GM18907 (cell line): ENCODE results near the gene NEIL1.

Experiments
- ATAC-seq: cut with Tn5 transposase; IDR thresholded peaks from one replicate; pipeline ENCODE4 v1.9.1; 2021; ENCODE audit warnings: mild to moderate bottlenecking, moderate library complexity; ENCODE audit not compliant: unreplicated experiment

The NEIL1 gene

DNA sequence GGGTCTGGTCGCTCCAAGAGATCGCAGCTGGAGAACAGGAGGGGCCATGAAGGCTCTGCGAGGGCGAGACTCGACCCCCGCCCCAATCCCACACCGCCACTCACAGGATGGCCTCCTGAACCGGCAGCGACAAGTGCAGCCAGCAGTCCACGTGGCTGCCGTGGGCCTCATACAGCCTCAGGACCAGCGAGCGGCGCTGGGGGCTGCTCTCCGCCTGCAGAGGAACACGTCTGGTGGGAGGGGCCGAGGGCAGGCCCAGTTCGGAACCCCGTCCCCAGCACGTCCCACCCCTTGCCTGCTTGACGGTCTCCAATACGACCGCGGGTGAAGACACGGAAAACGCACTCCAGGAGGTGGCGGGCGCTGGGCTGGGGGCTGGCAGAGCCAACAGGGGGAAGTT is 9.2 kb downstream of the NEIL1 start:
- no peak for ATAC-seq

GRCh38 chr15:75356517-75356916 is 9.7 kb downstream of the NEIL1 start:
- ATAC-seq = no peak

DNA sequence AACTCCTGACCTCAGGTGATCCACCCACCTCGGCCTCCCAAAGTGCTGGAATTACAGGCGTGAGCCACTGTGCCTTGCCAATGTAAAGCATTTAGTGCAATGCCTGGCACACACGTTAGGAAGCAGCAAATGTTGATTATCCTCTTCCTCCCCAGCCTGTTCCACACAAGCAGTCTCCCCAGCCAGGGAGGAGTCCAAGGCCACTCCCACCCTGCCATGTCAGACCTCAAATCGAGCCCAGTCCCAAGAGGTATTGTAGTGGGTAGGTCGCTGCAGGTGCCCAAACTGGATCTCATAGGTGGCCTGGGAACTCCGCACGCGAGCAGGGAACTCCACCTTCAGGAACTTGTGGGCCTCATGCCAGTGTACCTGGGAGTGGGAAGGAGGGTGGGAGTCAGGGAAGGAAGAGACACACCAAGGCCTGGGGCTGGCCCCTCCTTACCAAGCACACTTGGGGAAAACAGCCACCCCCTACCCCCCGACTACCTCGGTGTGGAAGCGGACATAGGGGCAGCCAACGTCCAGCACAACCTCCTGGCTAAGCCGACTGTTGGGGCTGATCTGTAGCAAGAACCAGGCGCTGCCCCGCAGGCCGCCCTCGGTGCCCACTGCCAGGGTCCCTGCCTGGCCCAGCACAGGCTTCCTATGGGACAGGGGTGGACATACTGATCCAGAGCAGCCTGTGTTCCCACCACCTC is 11.3 kb downstream of the NEIL1 start:
- no peak for ATAC-seq

DNA sequence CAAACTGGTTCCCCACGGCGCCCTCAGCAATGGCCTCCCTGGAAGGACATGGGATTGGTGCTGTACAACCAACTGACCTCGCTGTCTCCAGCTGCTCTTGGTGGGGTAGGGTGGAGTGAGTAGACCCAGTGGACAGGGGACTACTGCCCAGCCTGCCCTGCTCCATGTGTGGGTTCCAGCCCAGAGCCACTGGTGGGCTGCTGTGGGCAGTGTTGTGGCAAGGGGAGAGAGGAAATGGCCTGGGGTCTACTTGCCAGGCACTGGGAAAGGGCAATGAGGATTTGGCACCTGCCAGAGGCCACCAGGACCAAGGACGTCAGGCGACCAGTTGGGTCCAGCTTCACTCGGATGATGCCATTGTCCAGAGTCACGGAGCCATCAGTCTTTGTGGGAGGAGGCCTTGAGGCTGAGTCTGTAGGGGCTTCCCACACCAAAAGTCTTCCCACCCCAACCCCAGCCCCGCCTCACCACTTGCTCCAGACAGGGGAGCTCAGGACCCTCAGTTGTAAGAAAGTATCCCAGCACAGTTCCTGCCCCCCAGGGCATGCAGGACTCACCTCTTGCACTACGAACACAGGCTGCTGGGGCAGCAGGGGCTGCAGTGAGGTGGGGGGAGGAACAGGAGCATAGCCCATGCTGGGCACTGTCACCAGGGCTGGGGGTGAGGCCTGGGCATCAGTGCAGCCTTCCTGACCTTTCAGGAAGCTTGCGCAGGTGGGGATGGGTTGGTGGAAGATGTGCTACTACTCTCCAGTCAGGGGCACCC is 12.1 kb downstream of the NEIL1 start:
- no peak for ATAC-seq

DNA sequence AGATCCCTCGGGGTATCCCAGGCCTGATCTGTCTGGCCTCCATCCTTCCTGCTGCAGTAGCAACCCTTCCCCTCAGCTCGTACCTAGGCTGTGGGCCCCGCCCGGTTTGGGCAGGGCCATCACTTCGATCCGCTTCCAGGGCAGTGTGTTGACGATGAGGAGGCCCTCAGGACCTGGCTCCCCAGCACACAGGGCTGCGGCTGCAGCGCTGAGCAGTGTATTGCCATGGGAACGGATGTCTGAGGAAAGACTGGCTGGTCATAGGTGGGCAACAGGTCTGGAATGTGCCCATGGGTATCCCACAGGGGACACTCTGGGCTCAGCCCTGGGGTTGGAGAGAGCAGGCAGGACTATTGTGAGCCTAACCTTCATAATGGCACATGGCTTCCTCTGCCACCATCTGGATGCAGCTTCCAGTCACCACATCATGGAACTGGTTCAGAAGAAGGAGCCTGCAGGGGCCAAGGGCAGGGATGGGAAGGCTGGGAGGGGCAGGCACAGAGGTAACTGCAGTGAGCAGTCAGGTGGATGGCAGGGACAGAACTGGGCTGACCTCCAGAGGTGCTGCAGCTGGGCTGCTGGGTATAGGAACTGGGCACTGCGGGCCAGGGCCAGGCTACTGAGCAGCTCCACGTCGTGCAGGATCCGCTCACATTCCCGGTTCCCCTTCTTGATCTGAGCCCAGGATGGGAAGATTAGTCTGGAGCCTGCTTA is 12.9 kb downstream of the NEIL1 start:
- no peak for ATAC-seq

GRCh38 chr15:75360391-75360790 is 13.6 kb downstream of the NEIL1 start:
- no peak for ATAC-seq

DNA sequence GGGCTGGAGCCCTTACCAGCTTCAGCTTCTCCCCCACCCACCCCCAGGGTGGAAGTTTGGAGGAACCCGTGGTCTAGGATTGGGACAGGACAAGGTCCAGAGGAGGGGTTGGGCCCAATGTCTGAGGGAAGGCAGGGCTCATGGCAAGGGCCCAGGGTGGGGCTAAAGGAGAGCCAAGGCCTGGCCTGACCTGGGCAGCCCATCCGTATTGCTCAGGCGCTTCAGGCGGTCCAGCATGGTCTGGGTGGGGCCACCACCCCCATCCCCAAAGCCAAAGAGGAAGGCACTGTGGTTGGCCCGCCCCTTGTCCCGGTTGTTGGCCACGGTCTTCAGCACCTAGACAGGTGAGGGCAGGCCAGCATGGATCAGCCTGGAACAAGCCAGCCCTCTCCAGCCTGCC is 14.0 kb downstream of the NEIL1 start:
- ATAC-seq = no peak

DNA sequence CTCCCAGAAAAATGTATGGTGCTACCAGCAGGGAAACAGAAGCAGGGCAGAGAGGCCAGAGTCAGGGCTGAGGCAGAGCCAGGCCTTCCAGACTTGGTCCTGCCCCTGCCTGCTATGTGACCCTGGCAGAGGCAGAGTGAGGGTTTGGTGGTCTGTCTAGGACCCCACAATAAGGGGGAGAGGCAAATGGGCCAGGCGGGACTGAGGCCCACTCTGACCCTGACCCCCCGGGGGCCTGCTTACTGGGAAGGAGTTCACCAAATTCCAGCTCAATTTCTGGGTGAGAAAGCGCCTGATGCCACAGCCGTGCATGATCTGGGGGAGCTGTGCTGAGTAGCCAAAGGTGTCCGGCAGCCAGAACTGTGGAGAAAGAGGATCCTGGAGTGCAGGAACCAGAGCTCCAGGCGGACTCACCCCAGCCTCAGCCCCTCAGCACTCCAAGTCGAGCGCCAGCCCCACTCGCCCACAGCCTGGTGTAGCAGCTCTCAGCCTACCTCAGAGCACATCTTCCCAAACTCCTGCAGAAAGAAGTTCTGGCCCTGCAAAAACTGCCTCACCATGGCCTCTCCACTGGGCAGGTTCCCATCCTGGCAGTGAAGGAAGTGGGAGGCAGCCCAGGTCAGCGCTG is 14.6 kb downstream of the NEIL1 start:
- ATAC-seq = no peak

GRCh38 chr15:75361989-75362641 is 15.3 kb downstream of the NEIL1 start:
- ATAC-seq = no peak

DNA sequence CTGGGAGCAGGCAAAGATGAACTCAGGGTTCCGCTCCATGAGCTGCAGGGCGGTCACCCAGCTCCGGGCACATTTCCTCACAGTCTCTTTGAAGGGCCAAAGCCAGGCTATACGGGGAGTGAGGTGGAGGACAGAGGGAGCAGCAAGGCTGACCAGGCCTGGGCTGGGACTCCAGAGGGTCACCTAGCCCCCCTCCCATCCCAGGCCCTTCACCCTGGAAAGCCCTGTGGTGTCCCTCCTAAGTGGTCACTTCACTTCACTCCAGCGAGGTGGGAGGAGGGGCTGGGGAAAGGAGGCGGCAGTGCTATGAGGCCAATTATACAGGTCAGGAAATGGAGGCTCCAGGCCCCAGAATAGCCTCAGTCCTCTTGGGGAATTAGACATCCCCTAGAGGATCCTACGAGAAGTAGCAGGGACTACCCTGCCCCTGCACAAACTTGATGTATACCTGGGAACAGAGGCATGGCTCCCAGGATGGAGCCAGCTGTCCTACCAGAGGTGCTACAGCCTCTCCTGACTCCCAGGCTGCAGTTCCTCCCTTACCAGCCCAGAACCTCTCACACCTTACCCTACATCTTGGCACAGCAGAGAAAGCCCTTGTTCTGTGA is 15.9 kb downstream of the NEIL1 start:
- ATAC-seq = no peak

DNA sequence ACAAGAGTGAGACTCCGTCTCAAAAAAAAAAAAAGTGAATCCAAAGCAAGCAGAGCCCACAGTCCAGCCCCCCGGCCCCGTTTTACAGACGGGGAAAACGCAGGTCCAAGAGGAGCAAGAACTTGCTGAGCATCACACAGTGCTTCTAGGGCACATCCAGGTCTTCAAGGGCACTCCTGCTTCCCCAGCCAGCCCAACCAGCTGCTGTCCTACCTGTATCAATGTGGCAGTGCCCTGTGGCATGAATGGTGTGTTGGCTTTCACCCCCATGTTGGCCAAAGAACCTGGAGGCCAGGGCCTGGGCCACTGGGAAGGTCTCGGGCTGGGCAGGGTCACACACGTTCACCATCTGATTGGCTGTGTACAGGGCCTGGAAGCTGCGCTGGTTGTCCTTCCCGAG is 16.9 kb downstream of the NEIL1 start:
- ATAC-seq = no peak

DNA sequence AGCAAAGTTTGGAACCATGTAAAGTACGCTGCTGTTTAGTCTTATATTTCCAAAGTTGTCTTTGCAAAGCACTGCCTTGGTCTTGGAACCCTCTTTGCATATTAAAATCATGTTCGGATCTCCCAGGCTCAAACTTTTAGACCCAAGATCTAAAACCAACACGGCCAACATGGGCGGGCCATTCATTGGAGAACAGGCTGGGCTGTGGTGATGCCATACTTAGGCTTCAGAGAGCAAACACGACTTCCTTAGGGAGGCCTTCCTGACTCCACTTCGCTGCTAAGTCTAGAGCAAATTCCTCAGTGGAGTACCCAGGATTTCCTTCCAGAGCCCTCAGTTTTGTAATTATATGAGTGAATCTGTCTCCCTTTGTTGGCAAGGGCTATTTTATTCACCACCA is 18.0 kb downstream of the NEIL1 start:
- no peak for ATAC-seq

DNA sequence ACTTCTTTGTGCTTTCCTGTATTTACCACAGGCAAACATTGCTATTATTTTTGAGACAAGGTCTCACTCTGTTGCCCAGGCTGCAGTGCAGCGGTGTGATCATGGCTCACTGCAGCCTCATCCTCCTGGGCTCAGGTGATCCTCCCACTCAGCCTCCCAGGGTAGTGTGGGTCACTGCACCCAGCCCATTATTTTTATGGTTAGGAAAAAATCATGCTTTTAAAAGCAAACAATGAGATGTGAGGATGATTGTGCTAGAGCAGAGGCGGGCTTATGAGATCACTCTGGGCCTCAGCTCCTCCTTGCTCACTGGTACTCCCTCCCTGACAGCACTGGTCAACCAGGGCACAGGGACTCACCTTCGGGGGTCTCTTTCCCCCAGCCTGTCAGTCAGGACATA is 19.3 kb downstream of the NEIL1 start:
- no peak for ATAC-seq

DNA sequence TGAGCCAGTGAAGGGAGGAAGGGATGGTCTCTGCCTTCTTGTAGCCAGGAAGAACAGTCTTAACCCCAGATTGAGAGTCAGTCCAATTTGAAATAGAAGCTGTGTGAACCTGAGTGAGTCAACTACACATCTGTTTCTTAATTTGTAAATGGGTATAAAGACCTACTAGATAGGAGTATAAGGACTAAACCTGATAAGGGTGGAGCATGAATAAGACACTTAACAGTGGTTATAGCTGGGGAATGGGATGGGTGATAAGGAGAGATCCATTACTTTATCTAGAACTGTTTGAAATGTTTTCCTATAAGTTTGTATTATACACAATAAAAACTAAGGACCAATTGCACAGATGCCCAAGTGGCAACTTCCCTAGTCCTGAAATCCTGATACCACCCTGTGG is 20.2 kb downstream of the NEIL1 start:
- ATAC-seq = no peak

- no peak for ATAC-seq
These were observed 20.6 kb downstream of the NEIL1 start for GRCh38 chr15:75367406-75367912.

- peak; percentile 81 for ATAC-seq
These were observed 21.3 kb downstream of the NEIL1 start, which contains the start of gene MAN2C1 for GRCh38 chr15:75367913-75368688. Gene MAN2C1, minus strand, starts transcription at chr15:75368607. Its CDS starts 24 bp downstream, at chr15:75368583.

DNA sequence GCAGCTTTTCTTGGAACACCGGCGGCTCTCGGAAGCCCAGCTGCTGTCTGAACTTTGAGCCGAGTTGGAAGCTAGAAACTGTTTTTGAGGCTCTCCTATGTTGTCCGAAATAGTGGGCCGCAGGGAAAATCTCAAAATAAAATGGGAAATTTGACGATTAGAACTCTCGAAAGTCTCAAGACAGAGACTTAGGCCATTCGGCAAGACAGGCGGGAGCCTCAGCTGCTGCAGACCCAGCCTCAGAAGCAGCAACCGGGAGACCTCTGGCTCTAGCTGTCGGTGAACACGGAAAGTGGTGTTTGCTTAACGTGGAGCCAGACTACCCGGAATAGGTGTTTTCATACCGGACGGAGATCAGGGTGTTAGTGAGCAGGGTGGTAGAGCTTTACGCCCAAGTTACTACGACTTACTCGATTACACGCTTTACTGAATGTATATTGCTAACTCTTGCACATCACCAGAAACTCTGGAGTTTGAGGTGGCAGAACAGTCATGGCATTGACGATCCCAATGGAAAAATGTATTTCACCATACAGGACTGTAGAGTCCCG is 21.9 kb downstream of the NEIL1 start:
- no peak for ATAC-seq

GRCh38 chr15:75369897-75370581 is 23.2 kb downstream of the NEIL1 start:
- ATAC-seq = no peak

DNA sequence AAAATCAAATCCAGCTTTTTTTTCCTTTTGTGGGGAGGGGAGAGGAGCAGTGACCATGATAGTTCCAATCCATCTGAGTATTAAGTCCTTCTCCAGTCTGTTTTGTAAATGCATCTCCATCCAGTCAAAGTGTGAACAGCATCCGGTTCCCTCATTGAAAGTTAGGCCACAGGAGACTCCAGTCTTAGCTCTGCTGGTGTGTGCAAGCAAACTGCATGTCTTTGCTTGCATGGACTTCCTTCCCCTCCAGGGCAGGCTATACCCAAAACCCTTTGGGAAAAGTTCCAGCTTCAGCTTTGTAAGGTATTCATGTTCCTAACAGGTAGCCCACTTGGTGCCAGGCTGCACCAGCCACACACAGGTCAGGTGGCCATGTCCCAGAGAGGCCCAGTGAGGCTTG is 24.6 kb downstream of the NEIL1 start:
- ATAC-seq = no peak
